Measurements from ENCODE around the gene KRTAP9-7. TPM values are rescaled to one million over a fixed set of nuclear protein-coding genes. Genes with fewer than 3 reads are reported as not detected.
"Not testable (repeated sequence)": the region's sequence is repeated elsewhere in the genome, so short reads cannot be mapped to it uniquely, and the experiment has no call there.

The KRTAP9-7 gene
- total RNA-seq, 1 experiment from 2014 or later: not detected

DNA sequence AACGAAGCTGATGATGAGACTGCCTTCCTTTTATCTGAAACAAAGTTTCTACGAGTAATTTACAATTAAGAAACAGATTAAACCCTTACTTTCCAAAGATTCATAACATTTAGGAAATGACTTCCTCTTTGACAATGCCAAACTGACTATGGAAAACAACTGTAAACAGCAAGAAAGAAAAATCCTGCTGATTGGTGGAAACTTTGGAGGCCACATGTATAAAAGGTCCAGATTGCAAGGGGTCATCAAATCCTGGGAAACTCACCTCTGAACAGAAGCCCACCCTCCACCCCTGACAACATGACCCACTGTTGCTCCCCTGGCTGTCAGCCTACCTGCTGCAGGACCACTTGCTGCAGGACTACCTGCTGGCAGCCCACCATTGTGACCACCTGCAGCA is 10.4 kb upstream of the KRTAP9-7 start, which contains the start of gene KRTAP9-6:
KRTAP9-6 (plus strand) TSS at position 301 of the 400 bp plus-strand sequence; CDS start at position 301, 0 bp downstream.
- Mint-ChIP-seq H3K9me3 (ENCODE audit: low read depth, unreplicated experiment) (no peaks in the 10 kb centered on the region), H3K27ac (ENCODE audit: unreplicated experiment) (no peak within 1 kb of the TSS), H3K36me3 (ENCODE audit: insufficient read depth, unreplicated experiment) (no peaks in the 10 kb centered on the region), H3K4me1 (ENCODE audit: low read depth, unreplicated experiment) (no peaks in the 10 kb centered on the region), H3K4me3 (ENCODE audit: low read depth, unreplicated experiment) (no peak within 1 kb of the TSS), H3K27me3 (ENCODE audit: unreplicated experiment) (peaks cover 14% of the 10 kb centered on the region)
- CTCF ChIA-PET: interaction anchor here (1.8 kb wide), 1 partner anchor 11 kb away, joined by 6 read pairs; the partner anchor contains the start of gene KRTAP9-7
- intact Hi-C loops (cut with micrococcal nuclease; ENCODE audit: unreplicated experiment): no loop called here
- TF ChIP-seq, protein P1, sequence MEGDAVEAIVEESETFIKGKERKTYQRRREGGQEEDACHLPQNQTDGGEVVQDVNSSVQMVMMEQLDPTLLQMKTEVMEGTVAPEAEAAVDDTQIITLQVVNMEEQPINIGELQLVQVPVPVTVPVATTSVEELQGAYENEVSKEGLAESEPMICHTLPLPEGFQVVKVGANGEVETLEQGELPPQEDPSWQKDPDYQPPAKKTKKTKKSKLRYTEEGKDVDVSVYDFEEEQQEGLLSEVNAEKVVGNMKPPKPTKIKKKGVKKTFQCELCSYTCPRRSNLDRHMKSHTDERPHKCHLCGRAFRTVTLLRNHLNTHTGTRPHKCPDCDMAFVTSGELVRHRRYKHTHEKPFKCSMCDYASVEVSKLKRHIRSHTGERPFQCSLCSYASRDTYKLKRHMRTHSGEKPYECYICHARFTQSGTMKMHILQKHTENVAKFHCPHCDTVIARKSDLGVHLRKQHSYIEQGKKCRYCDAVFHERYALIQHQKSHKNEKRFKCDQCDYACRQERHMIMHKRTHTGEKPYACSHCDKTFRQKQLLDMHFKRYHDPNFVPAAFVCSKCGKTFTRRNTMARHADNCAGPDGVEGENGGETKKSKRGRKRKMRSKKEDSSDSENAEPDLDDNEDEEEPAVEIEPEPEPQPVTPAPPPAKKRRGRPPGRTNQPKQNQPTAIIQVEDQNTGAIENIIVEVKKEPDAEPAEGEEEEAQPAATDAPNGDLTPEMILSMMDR (IDR thresholded peaks at IDR 0.05; ENCODE audit: unreplicated experiment): no peak
- DNase-seq: no peak
- BruUV-seq (replicated peaks): no TSS peak

DNA sequence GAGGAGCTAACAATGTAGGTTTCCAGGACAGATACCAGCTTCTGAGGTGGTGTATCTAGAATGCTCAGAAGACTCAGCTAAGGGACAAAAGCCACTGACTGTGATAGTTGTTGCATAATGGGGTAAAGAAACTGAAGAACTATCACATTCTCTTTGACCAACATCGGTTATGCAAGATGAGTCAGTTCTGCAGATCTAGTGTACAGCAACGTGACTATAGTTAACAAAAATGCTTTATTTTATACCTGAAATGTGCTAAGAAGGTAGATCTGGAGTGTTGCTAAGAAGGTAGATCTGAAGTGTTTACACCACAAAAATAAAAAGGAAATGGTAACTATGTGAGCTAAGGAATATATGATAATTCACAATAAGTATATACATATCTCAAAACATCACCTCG is 7.8 kb upstream of the KRTAP9-7 start:
- Mint-ChIP-seq H3K9me3 (ENCODE audit: low read depth, unreplicated experiment) (no peaks in the 10 kb centered on the region), H3K4me3 (ENCODE audit: low read depth, unreplicated experiment) (no peak overlapping the region), H3K36me3 (ENCODE audit: insufficient read depth, unreplicated experiment) (no peaks in the 10 kb centered on the region), H3K27ac (ENCODE audit: unreplicated experiment) (no peak overlapping the region), H3K27me3 (ENCODE audit: unreplicated experiment) (peaks cover 14% of the 10 kb centered on the region), H3K4me1 (ENCODE audit: low read depth, unreplicated experiment) (no peaks in the 10 kb centered on the region)
- TF ChIP-seq, protein P1 (IDR thresholded peaks at IDR 0.05; ENCODE audit: unreplicated experiment): no peak
- DNase-seq: no peak
- no TSS peak for BruUV-seq (replicated peaks)
- CTCF ChIA-PET: no interaction called here
- intact Hi-C loops (cut with micrococcal nuclease; ENCODE audit: unreplicated experiment): no loop called here

DNA sequence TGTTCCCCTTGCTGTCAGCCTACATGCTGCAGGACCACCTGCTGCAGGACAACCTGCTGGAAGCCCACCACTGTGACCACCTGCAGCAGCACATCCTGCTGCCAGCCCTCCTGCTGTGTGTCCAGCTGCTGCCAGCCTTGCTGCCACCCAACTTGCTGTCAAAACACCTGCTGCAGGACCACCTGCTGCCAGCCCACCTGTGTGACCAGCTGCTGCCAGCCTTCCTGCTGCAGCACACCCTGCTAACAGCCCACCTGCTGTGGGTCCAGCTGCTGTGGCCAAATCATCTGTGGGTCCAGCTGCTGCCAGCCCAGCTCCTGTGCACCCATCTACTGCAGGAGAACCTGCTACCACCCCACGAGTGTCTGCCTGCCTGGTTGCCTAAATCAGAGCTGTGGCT is 4.2 kb upstream of the KRTAP9-7 start:
- H3K27me3 Mint-ChIP-seq (ENCODE audit: unreplicated experiment); DNase-seq; H3K4me3 Mint-ChIP-seq (ENCODE audit: low read depth, unreplicated experiment); BruUV-seq (replicated peaks); H3K9me3 Mint-ChIP-seq (ENCODE audit: low read depth, unreplicated experiment); H3K27ac Mint-ChIP-seq (ENCODE audit: unreplicated experiment); intact Hi-C loops (cut with micrococcal nuclease; ENCODE audit: unreplicated experiment); CTCF ChIA-PET; H3K4me1 Mint-ChIP-seq (ENCODE audit: low read depth, unreplicated experiment); H3K36me3 Mint-ChIP-seq (ENCODE audit: insufficient read depth, unreplicated experiment): not testable (repeated sequence)

DNA sequence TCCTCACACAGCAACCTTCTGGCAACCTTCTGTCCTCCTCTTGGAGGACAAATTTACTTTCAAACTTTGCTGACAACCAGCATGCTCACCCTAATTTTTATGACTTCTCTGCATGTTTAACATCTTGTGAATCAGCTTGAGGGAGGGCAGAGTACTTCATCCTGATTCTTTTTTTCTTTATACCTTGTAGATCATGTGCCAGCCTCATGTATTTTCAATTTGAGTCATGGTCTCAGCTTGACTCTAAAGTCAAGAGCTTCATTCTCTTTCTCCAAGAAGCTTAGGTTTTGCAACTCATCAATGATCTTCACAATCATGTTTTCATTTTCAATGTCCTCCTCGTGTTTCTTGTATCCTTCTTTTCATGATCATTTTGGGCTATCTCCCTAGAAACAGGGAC is 3.6 kb upstream of the KRTAP9-7 start:
- BruUV-seq (replicated peaks): no TSS peak
- intact Hi-C loops (cut with micrococcal nuclease; ENCODE audit: unreplicated experiment): no loop called here
- CTCF ChIA-PET: no interaction called here
- no peak overlapping the region for H3K27ac Mint-ChIP-seq (ENCODE audit: unreplicated experiment)
- no peaks in the 10 kb centered on the region for H3K4me1 Mint-ChIP-seq (ENCODE audit: low read depth, unreplicated experiment)
- TF ChIP-seq, protein P1 (IDR thresholded peaks at IDR 0.05; ENCODE audit: unreplicated experiment): no peak
- DNase-seq: no peak
- no peaks in the 10 kb centered on the region for H3K36me3 Mint-ChIP-seq (ENCODE audit: insufficient read depth, unreplicated experiment)
- no peak overlapping the region for H3K4me3 Mint-ChIP-seq (ENCODE audit: low read depth, unreplicated experiment)
- H3K9me3 Mint-ChIP-seq (ENCODE audit: low read depth, unreplicated experiment): no peaks in the 10 kb centered on the region
- H3K27me3 Mint-ChIP-seq (ENCODE audit: unreplicated experiment): no peaks in the 10 kb centered on the region

DNA sequence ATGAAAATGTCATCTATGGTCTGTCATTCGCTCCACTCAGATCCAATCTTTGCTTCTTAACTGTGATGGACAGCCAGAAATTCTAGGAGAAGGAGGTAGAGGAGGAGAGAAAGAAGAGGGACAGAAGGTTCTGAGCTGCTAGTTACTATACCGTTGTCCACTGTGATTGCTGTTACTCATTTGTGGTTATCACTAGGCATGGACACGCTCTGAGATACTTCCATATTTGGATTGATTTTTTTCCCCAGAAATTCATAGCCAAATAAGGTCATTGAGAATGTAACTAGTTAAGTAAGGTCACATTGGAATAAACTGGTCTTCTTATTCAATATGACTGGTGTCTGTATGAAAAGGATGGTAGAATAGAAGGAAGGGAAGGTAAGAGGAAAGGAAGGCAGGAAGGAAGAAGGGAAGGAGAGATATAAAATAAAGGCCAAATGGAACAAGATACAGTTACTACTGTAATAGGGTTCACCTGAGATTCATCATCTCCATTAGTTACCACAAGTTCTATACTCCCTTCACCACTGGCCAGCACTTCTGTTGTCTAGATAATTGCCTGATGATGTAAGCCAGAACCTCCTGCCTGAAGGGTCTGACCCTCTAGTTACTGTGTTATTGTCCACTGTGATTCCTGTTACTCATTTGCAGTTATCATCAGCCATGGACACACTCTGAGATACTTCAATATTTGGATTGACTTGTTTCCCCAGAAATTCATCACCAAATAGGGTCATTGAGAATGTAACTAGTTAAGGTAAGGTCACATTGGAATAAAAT is 2.9 kb downstream of the KRTAP9-7 start:
- Mint-ChIP-seq H3K4me1 (ENCODE audit: low read depth, unreplicated experiment) (peaks cover under 1% of the 10 kb centered on the region), H3K9me3 (ENCODE audit: low read depth, unreplicated experiment) (no peaks in the 10 kb centered on the region), H3K4me3 (ENCODE audit: low read depth, unreplicated experiment) (no peak overlapping the region), H3K36me3 (ENCODE audit: insufficient read depth, unreplicated experiment) (no peaks in the 10 kb centered on the region), H3K27ac (ENCODE audit: unreplicated experiment) (no peak overlapping the region), H3K27me3 (ENCODE audit: unreplicated experiment) (no peaks in the 10 kb centered on the region)
- TF ChIP-seq, protein P1 (IDR thresholded peaks at IDR 0.05; ENCODE audit: unreplicated experiment): no peak
- CTCF ChIA-PET: no interaction called here
- intact Hi-C loops (cut with micrococcal nuclease; ENCODE audit: unreplicated experiment): no loop called here
- no TSS peak for BruUV-seq (replicated peaks)
- no peak for DNase-seq

Measured in Calu3 (cell line).